Mononuclear cell (primary cell): ENCODE data around the gene RELT. TPM values are rescaled to one million over a fixed set of nuclear protein-coding genes. Genes with fewer than 3 reads are reported as not detected.

Source experiments
- H3K27me3 ChIP-seq: 2 replicates; pipeline ENCODE4 v1.6.0; 2011; ENCODE audit warnings: low read length, control low read depth; ENCODE audit not compliant: insufficient read depth
- H3K4me1 ChIP-seq: 2 replicates; pipeline ENCODE4 v1.5.1; 2011; ENCODE audit warnings: mild to moderate bottlenecking, low read length, control low read depth; ENCODE audit not compliant: insufficient read depth
- H3K4me3 ChIP-seq: 2 replicates; pipeline ENCODE4 v1.5.1; 2011; ENCODE audit warnings: mild to moderate bottlenecking, low read length, moderate library complexity
- H3K9me3 ChIP-seq: 2 replicates; pipeline ENCODE4 v1.5.1; 2011; ENCODE audit warnings: low read depth, mild to moderate bottlenecking, control low read depth, low read length
- total RNA-seq: library from RNA; depleted of rRNA; stranded (reverse); fragments of >200 nt; gene quantifications from one replicate; pipeline ENCODE4 v1.2.3, GENCODE V29; 2012

The RELT gene
- total RNA-seq, 1 donor: 64.0 TPM

DNA sequence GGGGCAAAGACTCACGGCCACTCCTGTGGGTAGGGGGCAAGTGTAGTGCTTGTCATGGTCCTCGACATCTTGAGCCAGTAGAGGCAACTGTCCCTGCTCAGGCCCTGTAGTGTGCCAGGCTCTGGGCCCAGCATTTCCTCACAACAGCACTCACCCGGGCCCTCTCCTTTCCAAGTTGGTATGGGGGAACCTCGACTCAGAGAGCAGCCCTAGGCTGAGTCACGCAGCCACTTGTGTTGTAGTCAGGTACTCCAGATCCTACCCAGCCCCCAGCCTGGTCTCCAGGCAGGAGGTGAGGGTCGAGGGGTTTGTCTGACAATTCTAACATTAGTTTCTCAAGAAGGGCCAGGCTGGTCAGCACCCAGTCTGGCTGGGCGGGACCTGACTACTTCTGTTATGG lies 4.1 kb downstream of the RELT start:
- H3K27me3 ChIP-seq: no peaks in the 10 kb centered on the region
- H3K9me3 ChIP-seq: no peaks in the 10 kb centered on the region
- no peak overlapping the region for H3K4me3 ChIP-seq
- H3K4me1 ChIP-seq: peaks cover 90% of the 10 kb centered on the region

DNA sequence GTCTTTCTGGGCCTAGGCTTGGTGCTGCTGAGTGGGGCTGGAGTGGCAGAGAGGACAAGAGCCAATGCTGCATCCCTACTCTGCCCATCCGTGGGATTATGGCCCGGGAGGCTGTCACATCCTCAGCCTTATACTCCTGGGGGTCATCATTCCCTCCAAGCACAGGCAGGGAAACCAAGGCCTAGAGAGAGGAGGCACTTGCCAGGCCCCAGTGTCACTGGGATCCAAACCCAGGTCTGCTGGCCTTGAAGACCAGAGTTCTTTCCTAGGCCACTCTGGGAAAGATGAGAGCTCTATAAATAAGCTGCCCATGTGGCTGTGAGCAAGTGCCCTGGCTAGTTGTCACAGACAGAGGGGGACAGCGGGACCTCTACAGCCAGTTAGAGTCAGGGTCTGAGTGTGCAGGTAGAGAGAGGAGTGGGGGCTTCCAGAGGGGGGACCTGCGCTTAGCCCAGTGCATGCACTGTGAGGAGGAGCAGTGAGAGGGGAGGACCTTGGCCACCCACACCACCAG lies 4.8 kb downstream of the RELT start:
- Histone ChIP-seq H3K4me3 (no peak overlapping the region), H3K4me1 (peaks cover 90% of the 10 kb centered on the region)

DNA sequence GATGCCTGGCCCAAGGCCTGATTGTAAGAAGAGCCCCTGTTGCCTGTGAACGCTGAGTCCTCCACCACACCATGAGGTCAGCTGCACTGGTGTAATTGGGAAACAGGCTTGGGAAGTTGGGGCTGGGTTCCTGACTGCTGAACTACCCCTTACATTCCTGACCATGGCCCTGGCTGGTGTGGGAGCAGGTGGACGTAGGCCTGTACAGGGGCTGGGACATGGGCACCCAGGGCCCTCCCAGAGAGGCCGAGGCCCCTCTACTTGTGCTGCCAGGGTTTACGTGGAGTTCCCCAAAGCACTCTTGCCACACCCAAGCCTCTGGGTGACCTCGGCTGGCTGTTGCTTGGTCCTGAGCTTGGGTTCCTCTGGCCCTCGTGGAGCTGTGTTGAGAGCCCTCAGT lies 5.4 kb downstream of the RELT start:
- Histone ChIP-seq H3K4me1 (peaks cover 95% of the 10 kb centered on the region), H3K9me3 (no peaks in the 10 kb centered on the region), H3K4me3 (no peak overlapping the region), H3K27me3 (no peaks in the 10 kb centered on the region)

More for the DNA sequence above, 4.8 kb downstream of the RELT start:
- H3K27me3 ChIP-seq: no peaks in the 10 kb centered on the region
- H3K9me3 ChIP-seq: no peaks in the 10 kb centered on the region

DNA sequence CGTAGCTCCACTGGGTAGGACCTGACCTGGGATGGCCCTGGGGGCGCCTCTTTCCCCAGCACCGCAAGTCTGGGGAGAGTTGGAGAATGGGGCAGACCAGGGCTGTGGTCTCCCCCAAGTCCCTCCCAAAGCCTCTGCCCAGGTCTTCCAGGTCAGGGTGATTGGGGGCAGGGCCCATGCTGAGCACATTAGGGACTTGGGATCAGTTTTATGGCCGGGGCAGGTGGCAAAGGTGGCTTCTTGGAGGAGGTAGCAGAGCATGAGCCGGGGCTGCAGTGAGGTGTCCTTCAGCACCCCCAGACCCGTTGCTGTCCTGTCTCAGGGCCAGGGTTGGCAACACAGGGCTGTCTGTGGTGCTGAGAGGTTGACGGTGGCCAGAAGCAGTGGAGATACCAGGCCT lies 6.0 kb downstream of the RELT start:
- no peaks in the 10 kb centered on the region for H3K27me3 ChIP-seq
- H3K4me3 ChIP-seq: no peak overlapping the region
- H3K4me1 ChIP-seq: peaks cover 100% of the 10 kb centered on the region
- H3K9me3 ChIP-seq: no peaks in the 10 kb centered on the region

DNA sequence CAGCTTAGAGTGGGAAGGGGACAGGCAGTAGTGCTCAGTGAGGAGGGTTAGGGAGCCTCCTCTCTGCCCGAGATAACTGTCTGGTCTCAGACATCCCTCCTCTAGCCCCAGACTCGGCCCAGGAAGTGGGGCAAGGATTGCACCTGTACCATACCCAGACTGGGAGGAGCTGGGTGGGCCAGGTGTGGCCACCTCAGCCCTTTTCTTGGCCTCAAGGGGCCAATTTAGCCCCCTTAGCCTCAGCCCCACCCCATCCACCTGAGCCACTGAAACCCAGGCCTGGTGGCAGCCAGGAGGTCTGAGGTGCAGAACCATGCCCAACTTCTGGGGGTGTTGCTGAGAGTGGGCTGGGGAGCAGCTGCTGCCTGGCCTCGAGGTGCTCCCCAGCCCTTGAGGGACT lies 6.5 kb downstream of the RELT start:
- H3K27me3 ChIP-seq: no peaks in the 10 kb centered on the region
- no peaks in the 10 kb centered on the region for H3K9me3 ChIP-seq
- H3K4me3 ChIP-seq: no peak overlapping the region
- H3K4me1 ChIP-seq: peaks cover 100% of the 10 kb centered on the region

DNA sequence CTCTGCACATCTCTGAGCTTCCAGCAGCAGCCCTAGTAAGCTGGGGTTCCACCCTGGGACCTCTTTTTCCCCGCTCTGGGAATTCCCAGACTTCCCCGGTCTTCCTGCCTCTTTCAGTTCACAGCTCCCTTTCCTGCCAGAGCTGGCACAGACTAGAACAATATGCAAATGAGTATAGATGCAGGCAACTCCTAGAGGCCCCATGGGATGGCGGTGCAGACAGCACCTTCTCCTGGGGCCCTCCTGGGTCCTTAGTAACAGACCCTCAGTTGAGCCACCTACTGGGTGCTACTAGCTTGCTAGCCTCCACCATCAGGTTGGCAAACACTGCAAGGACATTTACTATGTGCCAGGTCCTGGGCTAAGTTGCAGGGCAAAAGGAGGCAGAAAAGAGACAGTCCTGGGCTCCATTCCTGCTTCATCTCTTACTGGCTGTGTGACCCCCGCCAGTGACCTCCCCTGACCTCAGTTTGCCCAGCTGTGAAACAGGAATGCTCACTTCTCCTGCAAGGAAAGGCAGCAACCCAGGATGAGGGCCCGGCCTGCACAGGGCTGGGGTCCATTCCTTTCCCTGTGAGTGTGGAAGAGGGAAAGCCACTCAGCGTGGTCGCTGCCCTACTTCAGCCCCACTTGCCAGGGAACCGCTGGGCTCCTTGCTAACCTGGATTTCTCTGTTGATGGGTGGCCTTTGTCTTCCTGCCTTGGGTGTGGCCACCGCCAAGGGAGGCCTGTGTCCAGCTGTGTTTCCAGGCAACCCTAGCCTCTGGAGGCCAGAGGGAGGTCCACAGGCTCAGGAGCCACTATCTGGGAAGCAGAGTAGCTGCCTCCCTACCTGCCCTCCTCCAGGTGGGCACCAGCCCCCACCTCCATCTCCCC lies 7.3 kb downstream of the RELT start:
- Histone ChIP-seq H3K4me3 (no peak overlapping the region), H3K9me3 (no peaks in the 10 kb centered on the region), H3K4me1 (peaks cover 100% of the 10 kb centered on the region), H3K27me3 (no peaks in the 10 kb centered on the region)

DNA sequence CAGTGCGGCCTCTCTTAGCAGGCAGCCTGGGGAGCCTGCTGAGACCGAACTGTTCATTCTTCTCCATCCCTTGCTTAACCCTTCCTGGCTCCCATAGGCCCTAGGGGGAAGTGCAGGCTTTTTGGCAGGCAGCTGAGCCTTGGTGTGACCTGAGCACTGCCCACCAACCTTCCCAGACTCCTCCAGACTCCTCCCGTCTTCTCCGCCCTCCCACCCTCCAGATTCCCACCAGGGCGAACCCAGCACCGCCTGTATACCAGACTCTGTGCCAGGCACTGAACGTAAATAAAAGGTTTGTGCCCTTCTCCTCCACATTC lies 7.9 kb downstream of the RELT start:
- Histone ChIP-seq H3K9me3 (no peaks in the 10 kb centered on the region), H3K4me1 (peaks cover 100% of the 10 kb centered on the region), H3K4me3 (no peak overlapping the region), H3K27me3 (no peaks in the 10 kb centered on the region)

DNA sequence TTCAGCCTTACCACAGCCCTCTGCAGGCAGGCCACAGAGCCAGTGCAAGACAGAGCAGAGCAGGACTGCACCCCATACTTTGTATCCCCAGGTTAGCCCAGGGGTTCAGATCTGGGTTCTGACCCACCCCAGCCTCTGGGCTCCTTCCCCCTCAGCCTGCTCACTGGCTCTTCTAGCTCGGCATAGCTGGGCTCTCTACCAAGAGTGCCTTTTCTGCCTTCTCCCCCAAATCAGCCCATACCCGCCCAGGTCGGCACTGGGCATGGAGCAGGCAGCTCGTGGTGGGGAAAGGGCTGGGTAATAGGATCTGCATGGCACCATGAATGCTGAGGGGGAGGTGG lies 8.3 kb downstream of the RELT start:
- H3K27me3 ChIP-seq: no peaks in the 10 kb centered on the region
- H3K4me1 ChIP-seq: peaks cover 100% of the 10 kb centered on the region
- H3K4me3 ChIP-seq: no peak overlapping the region
- no peaks in the 10 kb centered on the region for H3K9me3 ChIP-seq

DNA sequence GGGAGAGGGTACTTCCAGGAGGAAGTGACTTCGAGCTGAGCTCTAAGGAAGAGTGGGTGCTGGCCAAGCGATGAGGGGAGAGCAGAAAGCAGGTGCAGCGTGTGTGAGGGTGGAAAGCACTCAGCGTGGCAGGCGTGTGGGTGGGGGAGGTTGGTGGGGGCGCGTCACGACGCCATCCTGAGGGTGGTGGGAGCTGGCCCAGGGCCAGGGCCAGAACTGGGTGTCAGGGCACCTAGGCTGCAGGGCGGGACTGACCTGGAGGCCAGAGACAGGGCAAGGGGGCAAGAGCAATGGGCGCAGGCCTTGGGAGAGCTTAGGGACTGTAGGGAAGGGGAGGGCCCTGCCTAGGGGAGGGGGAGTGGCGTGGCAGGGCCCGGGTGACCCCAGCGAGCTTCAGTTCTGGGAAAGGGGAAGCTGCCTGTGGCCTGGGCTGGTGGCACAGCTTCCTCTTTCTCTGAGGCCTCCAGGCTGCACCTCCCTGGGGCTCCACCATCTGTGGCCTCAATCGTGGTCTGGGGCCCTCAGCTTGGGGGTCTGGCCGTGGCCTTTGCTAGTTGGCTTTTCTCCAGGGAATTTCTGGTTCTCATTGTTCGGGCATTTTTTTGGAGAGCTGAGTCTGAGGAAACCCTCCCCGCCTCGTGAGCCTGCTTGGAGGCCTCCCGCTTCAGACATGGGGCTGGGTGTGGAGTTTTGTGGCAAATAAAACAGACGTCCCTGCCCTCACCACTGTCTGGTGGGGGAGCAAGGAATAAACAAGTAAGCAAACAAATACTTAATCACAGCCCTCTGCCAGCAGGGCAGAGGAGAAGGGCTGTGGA lies 8.9 kb downstream of the RELT start:
- H3K4me1 ChIP-seq: peaks cover 100% of the 10 kb centered on the region
- H3K4me3 ChIP-seq: peak overlapping the region; percentile 16

DNA sequence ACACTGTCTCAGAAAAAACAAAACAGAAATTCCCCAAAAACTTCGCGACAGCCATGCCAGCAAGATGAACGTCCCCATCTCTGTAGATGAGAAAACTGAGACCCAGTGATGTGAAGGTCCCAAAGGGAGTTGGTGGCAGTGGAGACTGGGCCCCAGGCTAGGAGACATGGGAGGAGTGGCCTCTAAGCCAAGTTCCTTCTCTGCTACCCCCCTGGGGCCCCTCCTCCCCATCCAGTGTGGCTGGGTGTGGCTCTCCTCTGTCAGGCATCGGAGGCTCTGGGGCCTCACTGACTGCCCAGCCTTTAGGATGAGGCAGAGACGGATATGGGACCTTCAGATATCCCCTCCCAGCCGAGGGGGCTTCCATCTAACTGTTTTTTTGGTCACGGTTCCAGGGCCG lies 9.8 kb downstream of the RELT start:
- H3K9me3 ChIP-seq: no peaks in the 10 kb centered on the region
- peak overlapping the region; percentile 29 for H3K4me3 ChIP-seq
- H3K27me3 ChIP-seq: no peaks in the 10 kb centered on the region
- peaks cover 97% of the 10 kb centered on the region for H3K4me1 ChIP-seq

More for the DNA sequence above, 8.9 kb downstream of the RELT start:
- no peaks in the 10 kb centered on the region for H3K27me3 ChIP-seq
- H3K9me3 ChIP-seq: no peaks in the 10 kb centered on the region

DNA sequence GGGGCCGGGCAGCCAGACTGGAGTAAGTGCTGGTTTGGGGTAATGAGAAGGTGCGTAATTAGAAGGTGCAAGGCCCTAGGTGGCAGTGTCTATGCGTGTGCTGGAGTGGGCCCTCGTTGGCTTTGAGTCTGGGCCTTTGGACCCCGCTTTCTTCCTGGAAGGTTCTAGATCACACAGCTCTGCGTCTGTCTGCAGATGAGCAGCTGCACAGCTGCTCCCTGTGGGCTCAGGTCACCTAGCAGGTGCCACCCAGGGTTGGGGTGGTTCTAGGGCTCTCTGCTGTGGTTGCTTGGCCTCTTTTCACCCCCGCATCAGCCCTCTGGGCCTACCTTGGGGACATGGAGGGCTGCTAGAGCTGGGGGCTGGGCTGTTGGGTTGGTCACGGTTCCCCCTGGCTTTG lies 10.3 kb downstream of the RELT start:
- Histone ChIP-seq H3K4me3 (peak overlapping the region; percentile 29), H3K9me3 (no peaks in the 10 kb centered on the region), H3K27me3 (no peaks in the 10 kb centered on the region), H3K4me1 (peaks cover 91% of the 10 kb centered on the region)

DNA sequence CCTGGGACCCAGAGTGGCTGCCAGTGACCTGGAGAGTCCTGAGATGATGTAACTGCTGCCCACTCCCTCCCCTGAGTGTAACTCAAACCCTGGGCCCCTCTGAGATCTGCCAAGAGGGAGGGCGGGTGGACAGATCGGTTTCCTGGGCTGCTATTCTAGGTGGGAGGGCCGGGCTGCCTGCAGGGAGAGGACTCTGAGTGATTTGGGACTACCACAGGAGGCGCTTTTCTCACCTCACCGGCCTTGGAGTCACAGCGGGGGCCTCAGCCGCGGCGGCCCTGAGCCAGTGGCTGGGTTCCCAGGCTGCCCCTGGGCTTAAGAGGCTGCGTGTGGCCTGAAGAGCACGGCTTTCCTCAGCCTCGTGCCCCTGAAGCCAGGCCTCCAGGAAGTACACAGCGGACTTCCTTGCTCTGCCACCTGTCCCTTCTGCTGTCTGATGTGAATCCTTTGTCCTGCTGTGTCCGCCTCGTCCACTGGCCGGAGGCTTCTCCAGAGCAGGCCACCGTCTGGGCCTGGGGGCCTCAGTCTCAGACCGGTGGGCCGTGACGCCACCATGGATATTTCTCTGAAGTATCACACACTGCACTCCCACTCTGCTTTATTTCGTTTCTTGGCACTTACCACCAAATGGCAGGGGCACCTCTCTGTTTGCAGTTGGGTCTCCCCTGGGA lies 11.5 kb downstream of the RELT start:
- H3K27me3 ChIP-seq: no peaks in the 10 kb centered on the region
- H3K4me3 ChIP-seq: no peak overlapping the region
- H3K4me1 ChIP-seq: peaks cover 82% of the 10 kb centered on the region
- H3K9me3 ChIP-seq: no peaks in the 10 kb centered on the region

DNA sequence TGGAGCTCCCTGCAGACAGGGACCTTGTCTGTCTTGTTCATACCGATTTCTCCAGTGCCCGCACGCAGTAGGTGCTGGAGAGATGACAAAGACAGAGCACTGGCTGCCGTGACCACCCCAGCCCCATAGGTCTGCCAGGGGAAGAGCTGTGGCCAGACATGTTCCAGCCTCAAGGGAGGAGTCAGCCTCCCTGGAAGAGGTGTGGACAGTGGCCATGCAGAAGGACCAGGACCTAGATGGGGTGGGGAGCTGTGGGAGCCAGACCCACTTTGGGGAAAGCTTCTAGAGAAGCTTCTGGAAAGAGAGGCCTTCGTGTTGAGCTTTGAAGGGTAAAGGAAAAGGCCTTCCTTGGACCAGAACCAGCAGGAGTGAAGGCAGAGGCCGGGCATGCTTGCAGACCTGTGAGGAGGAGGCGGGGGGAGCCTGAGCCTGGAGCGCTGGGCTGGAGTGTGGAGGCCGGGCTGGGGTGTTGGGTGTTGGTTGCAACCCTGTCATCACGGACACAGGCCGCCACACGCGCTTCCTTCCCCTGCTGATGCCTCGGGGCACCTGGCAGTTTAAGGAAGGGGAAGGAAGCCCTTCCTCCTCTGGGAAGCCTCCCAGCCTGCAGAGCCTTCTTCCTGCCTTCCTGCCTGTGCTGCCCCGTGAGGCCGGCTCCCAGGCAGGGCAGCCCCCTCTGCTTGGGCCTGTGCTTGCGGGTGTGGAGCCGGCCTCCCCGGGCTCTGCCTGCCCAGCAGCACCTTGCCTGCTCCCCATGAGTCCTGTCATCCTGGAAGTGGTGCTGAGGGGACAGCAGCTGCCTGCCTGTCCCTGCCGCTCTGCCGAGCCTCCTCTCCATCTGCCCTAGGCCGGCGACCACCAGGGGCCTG lies 12.3 kb downstream of the RELT start:
- no peaks in the 10 kb centered on the region for H3K9me3 ChIP-seq
- peaks cover 81% of the 10 kb centered on the region for H3K4me1 ChIP-seq
- no peaks in the 10 kb centered on the region for H3K27me3 ChIP-seq
- H3K4me3 ChIP-seq: no peak overlapping the region

DNA sequence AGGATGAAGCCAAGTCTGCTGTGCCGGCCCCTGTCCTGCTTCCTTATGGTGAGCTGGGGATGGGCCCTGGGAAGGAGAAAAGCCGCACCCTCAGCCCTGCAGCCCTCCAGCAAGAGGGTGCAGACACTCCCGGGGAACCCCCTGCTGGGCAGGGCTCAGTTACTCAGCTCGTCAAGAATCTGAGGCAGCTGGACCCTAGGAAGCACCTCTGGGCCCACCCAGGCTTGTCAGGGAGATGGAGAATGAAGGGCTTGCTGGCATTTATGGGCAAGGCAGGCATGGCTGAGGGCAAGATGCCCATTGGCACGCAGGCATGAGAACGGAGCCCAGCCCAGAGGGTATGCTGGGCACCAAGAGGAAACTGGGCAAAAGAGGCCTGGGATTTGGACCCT lies 12.9 kb downstream of the RELT start:
- Histone ChIP-seq H3K4me1 (peaks cover 75% of the 10 kb centered on the region), H3K4me3 (no peak overlapping the region), H3K9me3 (no peaks in the 10 kb centered on the region), H3K27me3 (no peaks in the 10 kb centered on the region)
